ENCODE data around the gene YTHDF1.
"Not testable (repeated sequence)": the region's sequence is repeated elsewhere in the genome, so short reads cannot be mapped to it uniquely, and the experiment has no call there.

YTHDF1 gene

GRCh38 chr20:63226042-63226943, 10.4 kb upstream of the YTHDF1 start:
- DNase-seq (ENCODE audit: low read depth) = no peak

- no peak for DNase-seq (ENCODE audit: low read depth)
Measured at GRCh38 chr20:63225082-63225454, 9.1 kb upstream of the YTHDF1 start.

- no peak for DNase-seq (ENCODE audit: low read depth)
Measured at GRCh38 chr20:63224412-63225081, 8.6 kb upstream of the YTHDF1 start.

GRCh38 chr20:63223826-63224207, 7.9 kb upstream of the YTHDF1 start:
- DNase-seq (ENCODE audit: low read depth) = no peak

DNA sequence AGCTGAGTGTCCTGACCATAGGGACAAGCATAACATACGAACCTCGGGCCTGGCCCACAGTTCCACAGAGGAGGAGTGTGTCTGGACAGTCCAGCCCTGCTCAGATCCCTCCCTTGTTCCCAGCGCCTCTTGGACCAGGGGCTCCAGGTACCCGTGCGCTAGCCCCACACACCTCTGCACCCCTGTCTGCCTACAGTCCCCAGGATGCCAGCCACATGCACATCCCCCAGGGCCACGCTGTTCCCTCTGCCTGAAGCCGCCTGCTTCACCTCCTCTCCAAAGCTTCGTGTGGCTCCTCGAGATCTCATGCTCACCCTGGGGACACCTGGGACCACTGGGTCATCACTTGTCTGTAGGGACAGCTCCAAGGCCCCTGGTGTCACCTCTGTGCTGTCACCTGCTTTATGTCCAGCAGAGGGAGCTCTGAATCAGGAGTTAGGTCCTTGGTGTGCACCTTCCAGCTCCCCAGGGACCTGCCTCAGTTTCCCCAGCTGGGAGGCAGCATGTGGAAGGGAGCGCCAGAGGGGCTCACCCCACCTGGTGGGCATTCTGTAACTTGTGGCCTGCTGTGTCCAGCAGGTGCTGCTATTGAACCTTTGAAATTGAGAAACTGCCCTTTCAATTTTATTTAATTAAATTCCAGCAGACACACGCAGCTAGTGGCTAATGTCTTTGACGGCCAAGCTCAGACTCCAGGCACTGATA, 7.3 kb upstream of the YTHDF1 start:
- DNase-seq (ENCODE audit: low read depth) = no peak

DNA sequence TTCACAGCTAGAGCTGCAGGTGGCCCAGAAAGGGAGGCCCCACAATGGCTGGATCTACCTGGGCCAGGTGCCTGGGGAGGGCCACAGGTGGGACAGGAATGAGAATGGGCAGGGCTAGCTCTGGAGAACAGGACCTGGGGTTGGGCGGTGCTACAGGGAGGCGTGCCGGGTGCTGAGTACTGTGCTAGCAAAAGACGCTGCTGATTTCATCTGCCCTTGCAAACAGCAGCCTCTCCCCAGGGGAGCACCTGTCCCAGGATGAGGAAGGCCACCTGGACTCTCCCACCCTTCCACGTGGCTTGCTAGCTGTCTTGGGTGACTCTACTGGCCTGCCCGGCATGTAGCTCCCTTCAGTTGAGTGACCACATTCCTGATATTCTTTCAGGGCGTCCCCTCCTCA, 6.6 kb upstream of the YTHDF1 start:
- no peak for DNase-seq (ENCODE audit: low read depth)

GRCh38 chr20:63221400-63222053, 5.6 kb upstream of the YTHDF1 start:
- not testable (repeated sequence) for DNase-seq (ENCODE audit: low read depth)

GRCh38 chr20:63220696-63221399, 4.9 kb upstream of the YTHDF1 start:
- no peak for DNase-seq (ENCODE audit: low read depth)

DNA sequence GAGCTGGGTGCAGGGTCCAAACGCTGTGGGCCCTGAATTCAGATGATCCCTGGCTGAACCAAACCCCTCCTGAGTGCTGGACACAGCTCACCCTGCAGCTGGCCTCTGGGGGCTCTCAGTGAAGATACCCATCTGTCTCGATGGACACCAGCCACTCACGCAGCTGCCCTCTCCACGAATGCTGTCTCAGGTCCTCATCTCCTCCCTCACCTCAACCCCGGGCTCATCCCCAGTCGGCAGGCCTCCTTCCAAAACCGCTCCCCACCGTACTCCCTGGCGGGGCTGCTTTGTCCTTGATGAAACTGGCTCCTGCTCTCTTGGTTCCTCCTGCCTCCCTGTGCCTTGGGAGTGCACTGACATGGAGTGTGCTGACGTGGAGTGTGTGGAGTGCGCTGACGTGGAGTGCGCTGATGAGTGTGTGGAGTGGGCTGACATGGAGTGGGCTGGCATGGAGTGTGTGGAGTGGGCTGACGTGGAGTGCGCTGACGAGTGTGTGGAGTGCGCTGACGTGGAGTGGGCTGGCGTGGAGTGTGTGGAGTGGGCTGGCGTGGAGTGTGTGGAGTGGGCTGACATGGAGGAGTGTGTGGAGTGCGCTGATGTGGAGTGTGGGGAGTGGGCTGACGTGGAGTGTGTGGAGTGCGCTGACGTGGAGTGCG, 4.1 kb upstream of the YTHDF1 start:
- DNase-seq (ENCODE audit: low read depth) = no peak

DNA sequence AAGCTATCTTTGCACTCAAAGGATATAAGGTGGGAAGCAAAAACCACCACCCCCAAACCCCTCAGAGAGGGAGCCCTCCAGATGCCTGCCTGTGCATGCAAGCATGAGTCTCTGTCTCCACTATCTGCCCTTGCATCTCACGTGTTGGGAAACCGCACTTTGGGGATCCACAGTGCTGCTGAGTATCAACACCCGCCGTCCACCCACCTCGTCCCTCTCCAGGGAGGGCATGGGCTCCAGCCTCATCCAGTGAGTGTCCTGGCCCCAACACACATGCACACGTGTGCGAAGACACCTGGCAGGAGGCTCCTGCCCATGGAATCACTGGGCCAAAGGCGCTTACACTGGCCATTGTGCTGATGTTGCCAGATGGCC, 3.5 kb upstream of the YTHDF1 start:
- DNase-seq (ENCODE audit: low read depth) = no peak

DNA sequence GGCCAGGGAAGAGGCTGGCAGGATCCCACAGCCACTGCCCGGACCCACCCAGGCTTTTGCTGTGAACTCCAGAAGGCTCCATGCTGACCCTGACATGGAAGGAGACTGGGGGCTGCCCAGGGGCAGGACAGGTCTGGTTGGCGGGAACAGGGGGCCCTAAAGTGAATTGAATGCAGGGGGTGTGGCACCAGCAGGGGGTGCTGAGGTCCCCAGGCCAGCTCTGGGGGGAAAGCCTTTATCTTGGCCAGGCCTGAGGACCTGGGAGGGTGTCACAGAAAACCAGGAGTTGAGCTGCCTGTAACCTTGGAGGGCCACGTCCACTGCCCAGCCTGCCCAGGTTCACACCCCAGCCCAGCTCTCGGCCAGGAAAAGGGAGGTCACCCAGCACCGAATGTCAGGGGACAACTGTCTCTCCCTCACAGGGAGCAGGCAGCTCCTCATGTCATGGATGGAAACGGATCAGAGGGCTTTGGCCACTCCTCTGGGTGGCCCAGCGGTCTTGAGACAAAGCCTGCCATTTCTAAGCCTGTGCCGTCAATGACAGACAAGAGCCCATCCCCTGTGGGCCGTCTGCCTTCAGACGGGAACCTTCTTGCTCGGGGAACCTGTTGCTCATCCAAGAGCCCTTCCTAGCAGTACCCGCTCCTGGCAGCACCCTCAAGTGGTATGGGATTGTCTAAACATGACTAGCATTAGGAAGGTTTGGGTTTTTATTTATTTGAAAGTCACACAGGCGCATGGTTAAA, 2.9 kb upstream of the YTHDF1 start:
- DNase-seq (ENCODE audit: low read depth) = no peak

DNA sequence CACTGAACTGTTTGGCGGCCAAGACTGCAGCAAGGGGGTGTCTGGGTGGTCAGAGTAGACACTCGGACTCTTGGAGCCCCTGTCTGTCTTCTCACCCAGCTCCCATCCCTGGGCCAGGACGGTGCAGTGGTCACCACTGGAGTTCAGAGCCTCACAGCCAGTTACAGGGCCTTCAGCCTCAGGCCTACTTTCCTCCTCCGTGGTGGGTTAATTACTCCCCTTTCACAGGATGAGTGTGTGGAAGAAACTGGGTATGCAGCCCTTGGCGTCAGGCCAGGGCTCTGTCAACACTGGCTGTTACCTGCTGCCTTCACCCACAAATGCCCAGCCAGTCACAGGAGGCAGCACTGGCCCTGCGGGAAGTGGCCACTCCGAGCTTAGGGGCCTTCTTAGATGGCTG, 1.8 kb upstream of the YTHDF1 start:
- DNase-seq (ENCODE audit: low read depth) = no peak

- no peak for DNase-seq (ENCODE audit: low read depth)
Measured at GRCh38 chr20:63216849-63217471, 1.0 kb upstream of the YTHDF1 start.

- DNase-seq (ENCODE audit: low read depth) = no peak
Measured at GRCh38 chr20:63215101-63216040, 560 bp downstream of the YTHDF1 start.

DNA sequence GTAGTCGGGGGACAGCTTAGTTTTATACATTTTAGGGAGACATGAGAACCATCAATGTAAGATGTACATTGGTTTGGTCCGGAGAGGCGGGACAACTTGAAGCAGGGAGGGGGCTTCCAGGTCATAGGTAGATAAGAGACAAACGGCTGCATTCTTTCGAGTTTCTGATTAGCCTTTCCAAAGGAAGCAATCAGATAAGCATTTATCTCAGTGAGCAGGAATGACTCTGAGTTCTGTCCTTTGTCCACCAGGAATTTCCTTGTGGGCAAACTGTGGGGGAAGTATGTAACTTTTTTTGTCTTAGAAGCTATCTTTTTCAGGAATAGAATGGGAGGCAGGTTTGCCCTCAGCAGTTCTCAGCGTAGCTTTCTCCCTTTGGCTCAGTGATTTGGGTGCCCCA, 1.4 kb downstream of the YTHDF1 start:
- no peak for DNase-seq (ENCODE audit: low read depth)

GRCh38 chr20:63212792-63213191, 3.1 kb downstream of the YTHDF1 start:
- DNase-seq (ENCODE audit: low read depth) = no peak

DNA sequence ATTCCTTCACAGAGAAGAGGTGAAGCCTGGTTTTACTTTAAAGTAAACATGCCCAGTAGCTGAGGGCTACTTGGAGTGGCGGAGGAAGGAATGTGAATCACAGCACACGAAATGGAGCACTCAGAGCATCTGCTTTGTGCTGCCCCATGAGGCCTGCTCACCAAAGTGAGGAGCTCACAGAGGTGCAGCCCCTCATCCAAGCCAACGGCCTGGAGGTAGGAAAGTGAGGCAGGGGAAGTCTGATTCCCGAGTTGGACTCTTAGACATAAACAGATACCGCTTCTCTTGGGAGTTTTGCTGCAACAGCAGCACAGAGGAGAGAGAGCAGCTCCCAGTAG, 3.6 kb downstream of the YTHDF1 start:
- no peak for DNase-seq (ENCODE audit: low read depth)

DNA sequence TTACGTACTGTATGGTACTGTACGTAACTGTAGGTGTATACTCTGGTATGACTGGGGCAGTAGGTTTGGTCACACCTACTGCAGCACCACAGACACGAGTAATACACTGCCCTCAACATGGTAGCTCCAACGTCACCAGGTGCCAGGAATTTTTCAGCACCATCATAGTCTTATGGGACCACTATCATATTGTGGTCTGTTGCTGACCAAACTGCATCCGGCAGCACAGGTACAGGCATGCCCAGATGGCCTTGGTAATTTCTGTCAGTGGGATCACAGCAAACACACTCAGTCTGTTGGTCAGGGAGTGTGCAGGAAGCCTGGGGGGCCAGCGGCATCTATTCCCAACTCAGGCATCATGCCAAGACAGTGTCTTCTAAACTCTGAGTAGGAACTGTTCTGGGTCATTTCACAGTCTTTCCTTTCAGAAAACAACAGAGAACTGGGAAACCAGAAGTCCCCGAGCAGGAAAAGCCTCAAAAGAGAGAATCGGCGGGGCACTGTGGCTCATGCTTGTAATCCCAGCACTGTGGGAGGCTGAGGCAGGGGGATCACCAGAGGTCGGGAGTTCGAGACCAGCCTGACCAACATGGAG, 5.8 kb downstream of the YTHDF1 start:
- DNase-seq (ENCODE audit: low read depth) = no peak
